HL-60/S4 treated with phorbol 12-myristate 13-acetate at 8.2 ng/mL for 4 days and 3 days (cell line): ENCODE measurements around the gene PGAM4.
"Not testable (repeated sequence)": the region's sequence is repeated elsewhere in the genome, so short reads cannot be mapped to it uniquely, and the experiment has no call there.

Experiments
- in situ Hi-C: fragments of 300-500 bp; cut with MboI; formaldehyde crosslinking; loops from 2 replicates; pipeline ENCODE4 v1.15.0; 2022; ENCODE audit warnings: low sequenced_read_pairs

Gene PGAM4

GRCh38 chrX:77969538-77969937, at the start of gene PGAM4:
PGAM4 (minus strand) TSS chrX:77969638; CDS start chrX:77969638, 0 bp downstream.
- in situ Hi-C loops: no loop called here

- in situ Hi-C loops: no loop called here
These were observed 42.4 kb upstream of the PGAM4 start for GRCh38 chrX:78011846-78012245.

GRCh38 chrX:77979870-77980269, 10.4 kb upstream of the PGAM4 start:
- in situ Hi-C loops: no loop called here

- in situ Hi-C loops: no loop called here
These were observed 8.1 kb upstream of the PGAM4 start for GRCh38 chrX:77977518-77977917.

GRCh38 chrX:77977095-77977494, 7.7 kb upstream of the PGAM4 start:
- in situ Hi-C loops: no loop called here

- in situ Hi-C loops: no loop called here
These were observed 6.3 kb upstream of the PGAM4 start for GRCh38 chrX:77975755-77976154.

DNA sequence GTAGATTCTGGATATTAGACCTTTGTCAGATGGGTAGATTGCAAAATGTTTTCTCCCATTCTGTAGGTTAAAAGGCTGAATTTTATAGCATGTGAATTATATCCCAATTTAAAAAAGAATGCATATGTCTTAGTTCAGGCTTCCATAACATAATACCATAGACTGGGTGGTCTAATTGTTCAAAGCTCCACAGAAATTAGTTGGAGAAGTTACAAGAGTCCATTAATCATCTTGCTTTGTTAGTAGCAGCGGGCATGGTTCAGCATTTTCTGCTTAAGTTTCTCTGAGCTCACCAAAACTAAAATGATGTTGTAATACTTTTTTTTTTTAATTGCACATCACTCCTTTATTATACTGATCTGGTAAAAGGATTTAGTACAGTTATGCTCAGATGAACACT, 1.8 kb downstream of the PGAM4 start:
- in situ Hi-C loops: no loop called here

GRCh38 chrX:77966361-77966760, 3.1 kb downstream of the PGAM4 start:
- in situ Hi-C loops: no loop called here

DNA sequence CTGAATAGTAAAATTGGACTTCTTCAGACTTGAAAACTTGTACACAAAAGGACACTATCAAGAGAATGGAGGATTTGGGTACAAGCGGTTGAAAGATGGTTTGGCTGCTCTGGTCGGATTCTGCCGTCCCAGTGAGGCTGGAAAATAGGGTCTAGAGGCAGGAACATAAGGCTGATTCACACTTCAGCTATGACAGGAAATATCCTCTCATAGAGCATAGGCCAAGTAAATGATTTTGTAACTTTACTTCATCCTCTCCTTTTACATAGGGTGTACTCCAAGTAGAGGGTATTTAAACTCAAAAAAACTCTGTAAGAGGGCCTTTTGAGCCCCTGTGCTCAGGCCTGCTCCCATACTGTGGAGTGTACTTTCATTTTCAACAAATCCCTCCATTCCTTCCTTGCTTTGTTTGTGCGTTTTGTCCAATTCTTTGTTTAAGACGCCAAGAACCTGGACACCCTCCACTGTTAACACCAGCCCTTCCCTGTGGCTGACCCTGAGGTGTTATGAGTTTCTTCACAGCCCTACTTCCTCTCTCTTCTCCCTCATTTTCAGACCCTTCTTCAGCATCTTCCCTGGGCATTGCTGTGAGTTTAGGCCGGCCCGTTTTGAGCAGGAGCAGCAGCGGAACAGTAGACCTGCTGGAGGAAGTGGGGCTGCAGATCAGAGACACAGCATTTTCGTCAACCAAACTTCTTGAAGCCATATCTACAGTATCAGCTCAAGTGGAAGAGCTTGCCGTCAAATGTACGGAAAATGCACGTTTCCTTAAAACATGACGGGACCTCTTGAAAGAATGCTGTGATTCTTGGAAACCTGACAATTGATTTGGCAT, 7.2 kb downstream of the PGAM4 start:
- in situ Hi-C loops: no loop called here

GRCh38 chrX:77961063-77961462, 8.4 kb downstream of the PGAM4 start:
- in situ Hi-C loops: no loop called here

DNA sequence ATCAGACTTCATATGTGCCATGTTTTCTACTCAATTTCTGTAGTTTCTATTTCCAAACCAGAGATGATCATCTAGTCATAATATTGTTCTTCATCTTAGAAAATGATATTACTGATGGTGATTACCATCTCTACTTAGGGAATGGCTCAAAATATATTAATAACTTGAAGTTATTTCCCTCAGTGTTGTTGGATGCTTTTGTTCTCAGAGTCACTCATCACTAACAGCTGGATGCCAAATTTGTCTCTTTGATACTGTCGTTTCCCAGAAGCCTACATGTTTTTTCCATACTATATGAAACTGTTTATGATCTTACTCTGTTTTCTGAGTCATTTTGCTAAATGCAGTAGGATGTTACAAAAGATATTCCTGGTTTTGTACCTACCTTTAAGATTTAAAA, 8.9 kb downstream of the PGAM4 start:
- in situ Hi-C loops: no loop called here

DNA sequence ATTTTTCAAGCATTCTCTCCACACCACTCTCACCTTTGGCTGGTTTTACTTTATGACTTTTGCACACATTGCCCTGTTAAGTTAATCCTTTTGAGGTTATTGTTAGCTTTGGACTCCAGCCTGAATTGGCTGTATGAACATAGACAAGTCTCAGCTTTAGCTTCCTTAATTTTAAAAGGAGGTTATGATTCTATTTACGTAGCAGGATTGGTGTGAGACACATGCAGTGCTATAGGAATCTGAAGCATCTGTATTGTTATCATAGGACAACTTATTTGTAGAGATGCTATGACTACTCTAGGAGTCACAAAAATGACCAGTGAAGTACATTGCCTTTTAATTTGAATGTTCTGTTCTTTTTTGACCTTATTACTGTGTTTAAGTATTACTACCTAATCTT, 15.7 kb downstream of the PGAM4 start:
- in situ Hi-C loops: no loop called here

DNA sequence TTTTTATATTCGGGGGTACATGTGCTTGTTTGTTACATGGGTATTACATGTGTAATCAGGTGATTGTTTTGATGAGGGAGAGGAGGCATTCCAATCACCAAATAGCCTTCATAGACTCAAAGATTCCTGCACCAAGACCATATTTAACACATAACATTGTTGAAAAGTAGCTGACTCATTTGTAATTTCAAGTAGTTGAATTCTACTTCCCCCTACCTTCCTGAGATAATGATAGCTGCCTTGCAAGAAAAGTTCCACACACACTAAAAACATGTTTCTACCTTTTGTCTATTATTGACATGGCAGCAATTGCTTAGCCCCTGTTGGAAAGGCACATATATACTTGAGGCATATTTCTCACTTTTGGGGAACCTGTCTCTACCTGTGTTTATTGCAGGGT, 16.1 kb downstream of the PGAM4 start:
- in situ Hi-C loops: no loop called here

GRCh38 chrX:77952173-77952572, 17.3 kb downstream of the PGAM4 start:
- in situ Hi-C loops: no loop called here

- in situ Hi-C loops: no loop called here
These were observed 19.6 kb downstream of the PGAM4 start for GRCh38 chrX:77949840-77950239.

GRCh38 chrX:77946571-77946970, 22.9 kb downstream of the PGAM4 start:
- in situ Hi-C loops: no loop called here

DNA sequence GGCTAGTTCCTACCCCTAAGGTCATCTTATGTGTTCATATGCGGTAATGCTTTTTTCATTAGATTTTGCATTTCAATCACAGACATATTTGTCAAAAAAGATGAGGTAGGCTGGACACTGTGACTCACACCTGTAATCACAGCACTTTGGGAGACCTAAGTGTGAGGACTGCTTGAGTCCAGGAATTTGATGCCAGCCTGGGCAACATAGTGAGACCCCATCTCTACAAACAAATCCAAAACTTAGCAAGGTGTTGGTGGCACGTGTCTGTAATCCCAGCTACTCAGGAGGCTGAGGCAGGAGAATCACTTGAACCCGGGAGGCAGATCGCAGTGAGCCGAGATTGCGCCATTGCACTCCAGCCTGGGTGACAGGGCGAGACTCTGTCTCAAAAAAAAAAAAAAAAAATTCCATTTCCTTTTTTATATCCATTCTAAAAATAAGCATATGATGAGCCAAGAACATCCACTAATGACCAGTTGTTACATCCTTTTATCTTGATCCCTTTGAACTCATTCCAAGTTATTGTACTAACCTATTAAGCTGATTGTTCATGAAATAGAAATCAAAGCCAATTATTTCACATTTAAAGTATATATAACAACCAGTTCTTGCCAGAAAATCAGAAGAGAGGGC, 23.4 kb downstream of the PGAM4 start:
- in situ Hi-C loops: no loop called here

DNA sequence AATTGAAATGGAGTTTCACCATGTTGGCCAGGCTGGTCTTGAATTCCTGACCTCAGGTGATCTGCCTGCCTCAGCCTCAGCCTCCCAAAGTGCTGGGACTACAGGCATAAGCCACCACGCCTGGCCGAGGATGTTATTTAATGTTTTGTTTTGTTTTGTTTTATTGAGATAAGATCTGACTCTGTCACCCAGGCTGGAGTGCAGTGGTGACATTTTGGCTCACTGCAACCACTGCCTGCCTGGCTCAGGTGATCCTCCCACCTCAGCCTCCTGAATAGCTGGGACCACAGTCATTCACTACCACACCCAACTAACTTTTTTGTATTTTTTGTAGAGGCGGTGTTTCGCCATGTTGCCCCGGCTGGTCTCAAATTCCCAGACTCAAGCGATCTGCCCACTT, 24.4 kb downstream of the PGAM4 start:
- in situ Hi-C loops: not testable (repeated sequence)

- in situ Hi-C loops: no loop called here
These were observed 31.3 kb downstream of the PGAM4 start for GRCh38 chrX:77938083-77938680.

GRCh38 chrX:77937291-77937690, 32.1 kb downstream of the PGAM4 start:
- in situ Hi-C loops: no loop called here

DNA sequence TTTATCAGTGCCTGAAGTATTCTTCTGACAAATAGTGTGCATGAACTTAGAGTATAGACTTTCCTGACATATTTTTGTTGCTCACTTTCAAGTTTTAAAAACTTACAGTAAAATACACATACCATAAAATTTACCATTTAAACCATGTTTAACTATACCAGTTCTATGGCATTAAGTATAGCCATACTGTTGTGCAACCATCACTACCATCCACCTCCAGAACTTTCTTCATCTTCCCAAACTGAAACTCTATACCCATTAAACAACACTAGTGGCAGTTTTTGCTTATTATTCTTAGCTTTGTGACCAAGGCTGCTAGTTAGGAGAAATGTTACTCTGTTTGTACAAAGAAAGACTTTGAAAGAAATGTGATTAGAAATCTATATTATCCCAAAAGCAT, 33.1 kb downstream of the PGAM4 start:
- in situ Hi-C loops: no loop called here

DNA sequence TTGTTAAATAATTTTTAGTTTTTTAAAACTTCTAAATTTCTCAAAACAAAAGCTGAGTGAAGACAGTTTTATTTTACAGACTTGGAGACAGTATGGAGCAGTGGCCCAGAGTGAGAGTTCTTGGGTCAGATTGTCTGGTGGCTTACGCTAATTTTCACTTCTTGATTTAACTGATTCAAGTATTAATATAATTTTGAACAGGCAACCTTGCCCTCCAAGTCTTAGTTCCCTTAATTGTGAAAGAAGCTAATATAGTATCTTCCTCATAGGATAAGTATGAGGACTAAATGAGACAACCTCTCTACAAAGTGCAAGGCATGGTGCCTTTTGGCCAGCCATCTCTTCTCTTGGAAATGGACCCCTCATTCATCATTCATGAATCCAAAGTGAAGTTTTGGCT, 33.6 kb downstream of the PGAM4 start:
- in situ Hi-C loops: no loop called here
